NCI-H526 treated with DMSO at 0.1 percent for 48 hours (cell line): ENCODE measurements around the gene VSIG4.
"Not testable (repeated sequence)": the region's sequence is repeated elsewhere in the genome, so short reads cannot be mapped to it uniquely, and the experiment has no call there.

Experiments
- DNase-seq: peaks from one replicate; lab custom pipeline; 2025; lab: John Stamatoyannopoulos, UW

VSIG4 gene

DNA sequence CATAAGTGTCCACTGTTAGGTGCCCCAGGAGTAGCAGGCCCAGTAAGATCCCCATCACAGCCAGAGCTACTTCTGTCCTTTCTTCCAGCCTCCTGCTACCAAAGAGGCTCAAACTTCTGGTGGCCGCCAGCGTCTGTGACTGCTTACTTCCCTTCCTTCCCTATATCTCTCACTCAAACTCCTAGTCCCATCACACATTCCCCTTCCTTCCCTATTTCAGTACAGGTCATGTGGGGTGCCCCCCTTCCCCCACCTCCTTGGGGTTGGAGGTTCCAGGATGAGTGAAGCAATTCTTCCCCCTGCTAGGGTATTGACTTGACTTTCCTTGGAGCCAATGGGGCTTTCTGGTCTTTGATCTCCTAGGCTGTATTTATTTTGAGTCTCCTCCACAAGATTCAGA is at the start of gene VSIG4:
Gene VSIG4, minus strand, starts transcription at position 137 of the 400 bp plus-strand sequence. Its CDS starts 82 bp downstream, at position 55.
- DNase-seq, result no peak

- no peak for DNase-seq
Observed at GRCh38 chrX:66076801-66077200, 36.9 kb upstream of the VSIG4 start.

DNA sequence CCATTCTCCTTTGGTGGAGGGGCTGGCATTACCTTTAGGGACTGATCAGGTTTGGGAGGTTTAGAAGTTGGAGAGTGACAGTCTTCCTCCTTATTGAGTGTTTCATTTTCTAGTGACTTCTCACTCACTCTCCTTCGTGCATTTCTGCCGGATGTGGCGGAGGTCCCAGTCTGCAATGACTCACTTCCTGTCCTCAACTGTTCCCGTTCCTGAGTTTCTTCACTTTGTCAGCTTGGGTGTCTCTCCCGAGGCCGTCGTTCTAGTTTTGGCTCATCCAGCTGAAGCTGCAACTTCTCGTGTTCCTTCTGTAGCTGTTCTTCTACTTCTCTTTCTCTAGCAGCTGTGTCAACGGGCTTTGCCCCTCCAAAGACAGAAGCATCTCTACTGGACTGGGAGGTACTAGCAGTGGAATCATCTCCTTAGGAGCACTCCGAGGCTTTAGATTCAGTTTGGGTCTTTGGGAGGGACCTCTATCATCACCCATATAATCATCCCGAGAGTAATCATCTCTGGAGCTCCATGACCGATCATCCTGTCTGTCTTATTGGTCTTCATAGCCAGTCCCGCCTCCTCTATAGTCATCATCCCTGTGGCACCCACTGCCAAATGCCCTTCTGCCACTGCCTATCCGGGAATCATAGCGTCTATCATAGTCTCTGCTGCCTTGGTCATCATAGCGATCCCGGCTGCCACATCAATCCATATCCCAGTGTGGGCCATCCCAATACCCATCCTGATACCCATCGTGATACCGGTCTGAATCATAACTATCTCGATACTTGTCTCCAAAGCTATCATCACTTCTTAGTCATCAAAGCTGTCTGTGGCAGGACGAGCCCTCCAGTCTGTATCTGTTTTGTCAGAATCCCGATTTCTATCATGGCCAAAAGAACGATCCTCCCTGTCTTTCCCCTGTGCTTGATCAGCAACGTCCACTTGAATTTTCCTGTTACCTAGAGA is 35.3 kb upstream of the VSIG4 start:
- no peak for DNase-seq

GRCh38 chrX:66071126-66071525 is 31.2 kb upstream of the VSIG4 start:
- no peak for DNase-seq

DNA sequence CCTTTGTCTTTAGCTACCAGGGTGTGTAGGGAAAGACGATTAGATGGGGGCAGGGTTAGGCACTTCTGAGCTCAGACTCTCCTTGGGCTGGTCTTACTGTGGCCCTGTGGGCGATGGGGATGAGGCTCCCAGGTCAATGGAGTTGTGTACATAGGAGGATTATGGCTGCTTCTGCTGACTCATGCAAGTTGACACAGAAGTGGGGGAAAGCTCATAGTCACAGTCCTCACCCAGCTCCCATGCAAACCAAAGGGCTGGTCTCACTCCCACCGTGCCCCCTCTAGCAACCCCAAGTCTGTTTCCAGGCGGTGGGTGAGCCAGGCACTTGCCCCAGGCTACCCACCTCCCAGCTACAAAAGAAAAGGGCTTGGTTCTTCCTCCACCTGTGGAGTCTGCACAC is 24.4 kb upstream of the VSIG4 start:
- no peak for DNase-seq

GRCh38 chrX:66057019-66057418 is 17.1 kb upstream of the VSIG4 start:
- DNase-seq, result not testable (repeated sequence)

DNA sequence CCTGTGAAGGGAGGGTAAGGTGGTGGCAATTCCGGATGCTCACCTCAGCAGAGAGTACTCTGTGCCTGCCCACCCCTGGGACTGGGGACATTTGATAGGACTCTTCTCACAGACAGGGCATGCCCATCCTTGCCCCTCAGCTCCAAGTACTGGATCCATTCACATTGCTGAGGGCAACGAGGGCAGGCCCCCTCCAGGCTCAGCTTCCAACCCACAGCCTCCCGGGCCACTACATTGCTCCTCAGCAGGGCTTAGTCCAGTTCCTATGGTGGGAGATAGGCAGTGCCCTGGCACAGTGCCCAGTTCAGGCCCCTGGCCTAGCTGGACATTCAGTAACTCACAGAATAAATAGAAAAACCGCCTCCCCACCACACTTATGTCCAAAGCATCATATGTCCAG is 15.1 kb upstream of the VSIG4 start:
- no peak for DNase-seq

GRCh38 chrX:66053414-66053813 is 13.5 kb upstream of the VSIG4 start:
- DNase-seq, result no peak

- DNase-seq, result no peak
Observed at GRCh38 chrX:66051980-66052379, 12.1 kb upstream of the VSIG4 start.

DNA sequence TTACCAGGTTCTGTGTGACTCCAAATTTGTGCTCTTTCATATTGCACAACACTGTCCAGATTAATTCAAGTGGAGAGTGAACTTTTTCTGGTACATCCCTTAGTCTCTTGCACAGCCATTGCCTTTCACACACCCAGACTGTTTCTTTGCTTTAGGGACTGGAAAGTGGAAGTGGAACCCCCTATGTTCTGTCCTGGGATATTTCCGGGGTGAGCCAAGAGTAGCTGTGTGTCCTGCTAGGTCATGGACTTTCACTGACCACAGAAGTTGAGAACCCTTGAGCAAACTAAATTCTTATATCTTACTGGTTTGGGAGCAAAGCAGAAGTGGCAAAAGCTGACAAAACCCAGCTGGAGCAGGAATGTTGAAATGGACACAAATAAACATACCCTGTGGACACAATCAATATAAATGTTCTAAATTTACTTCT is 10.3 kb upstream of the VSIG4 start:
- DNase-seq, result no peak

DNA sequence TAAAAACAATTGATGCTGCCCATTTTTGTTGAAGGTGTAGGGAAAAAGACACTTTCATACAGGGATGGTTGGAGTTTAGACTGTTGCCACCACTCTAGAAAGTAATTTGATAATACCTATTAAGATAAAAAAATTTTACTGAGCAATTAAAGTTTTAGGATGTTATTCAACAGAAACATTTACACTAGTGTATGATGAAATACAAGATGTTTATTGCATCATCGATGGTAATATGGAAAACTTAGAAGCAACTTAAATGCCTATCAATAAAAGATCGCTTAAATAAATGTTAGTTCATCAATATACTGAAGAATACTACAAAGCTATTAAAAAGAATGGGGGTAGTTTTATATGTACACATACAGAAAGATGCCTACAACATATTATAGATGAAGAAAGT is 9.2 kb upstream of the VSIG4 start:
- no peak for DNase-seq

GRCh38 chrX:66046612-66047235 is 6.8 kb upstream of the VSIG4 start:
- DNase-seq, result no peak

DNA sequence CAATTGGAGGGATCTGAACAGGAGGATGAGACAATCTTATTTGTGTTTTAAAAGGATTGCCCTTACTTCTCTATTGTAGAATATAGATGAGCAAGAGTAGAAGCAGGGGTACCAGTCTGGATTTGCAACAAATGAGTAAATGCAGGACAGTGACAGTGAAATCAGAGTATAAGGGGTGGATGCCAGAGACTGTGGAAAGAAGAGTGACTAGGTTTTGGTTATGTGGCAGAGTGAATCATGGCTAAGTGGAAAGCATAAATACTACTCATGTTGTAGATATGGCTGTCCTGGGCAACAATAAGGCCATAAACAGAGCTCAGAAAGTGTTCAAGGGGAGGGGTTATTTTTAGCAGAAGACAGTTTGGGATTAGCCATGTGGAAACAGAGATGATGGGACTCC is 6.0 kb upstream of the VSIG4 start:
- no peak for DNase-seq

GRCh38 chrX:66043584-66043983 is 3.7 kb upstream of the VSIG4 start:
- no peak for DNase-seq

DNA sequence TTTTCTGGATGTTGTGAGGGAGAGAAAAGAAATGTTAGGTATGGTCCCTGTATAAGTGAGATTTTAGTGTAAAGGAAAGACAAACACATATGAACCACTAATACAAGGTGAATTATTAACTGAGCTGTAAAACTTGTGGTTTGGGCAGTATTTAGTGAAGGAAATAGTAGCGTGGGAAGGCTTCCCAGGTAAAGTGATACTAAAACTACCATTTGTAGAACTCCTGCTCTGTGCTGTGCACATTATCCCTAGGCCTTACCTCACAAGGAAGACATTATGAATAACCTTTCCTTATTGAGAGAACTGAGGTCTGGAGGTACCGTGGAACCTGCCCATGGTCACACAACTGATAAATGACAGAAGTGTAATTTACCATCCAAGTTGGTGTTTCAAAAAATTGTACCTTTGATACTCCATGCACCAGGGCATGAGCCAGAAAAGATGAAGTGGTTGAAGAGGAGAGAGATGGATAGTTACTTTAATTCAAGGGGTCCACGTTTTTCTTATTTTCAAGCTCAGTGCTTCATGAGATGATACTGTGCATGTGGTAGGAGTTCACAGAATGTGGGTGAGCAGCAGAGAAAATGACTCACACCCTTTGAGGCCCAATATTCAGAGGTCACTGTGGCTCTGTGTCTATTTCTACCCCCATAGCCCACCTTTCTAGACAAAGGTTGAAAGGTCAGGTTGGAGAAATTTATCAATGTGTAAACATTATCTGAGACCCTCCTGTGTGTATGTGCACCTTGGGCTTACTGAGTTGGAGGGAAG is 2.6 kb upstream of the VSIG4 start:
- no peak for DNase-seq

DNA sequence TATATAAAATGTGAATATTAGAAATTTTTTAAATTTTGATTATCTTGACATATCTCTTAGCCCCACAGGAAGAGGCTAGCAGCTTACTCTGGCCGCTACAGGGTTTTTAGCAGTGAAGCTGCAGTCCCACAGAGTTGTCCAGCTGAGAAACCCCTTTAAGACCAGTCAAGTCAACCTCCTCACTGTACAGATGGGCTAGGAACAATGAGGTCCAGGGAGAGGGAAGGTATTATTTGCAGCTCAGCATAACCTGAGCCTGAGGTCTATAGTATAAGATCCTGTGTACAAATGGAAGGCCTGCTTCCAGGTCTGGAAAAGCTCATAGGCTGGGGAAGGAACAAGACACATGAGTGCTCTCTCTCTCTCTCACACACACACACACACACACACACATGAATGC is 1.8 kb downstream of the VSIG4 start:
- DNase-seq, result no peak

DNA sequence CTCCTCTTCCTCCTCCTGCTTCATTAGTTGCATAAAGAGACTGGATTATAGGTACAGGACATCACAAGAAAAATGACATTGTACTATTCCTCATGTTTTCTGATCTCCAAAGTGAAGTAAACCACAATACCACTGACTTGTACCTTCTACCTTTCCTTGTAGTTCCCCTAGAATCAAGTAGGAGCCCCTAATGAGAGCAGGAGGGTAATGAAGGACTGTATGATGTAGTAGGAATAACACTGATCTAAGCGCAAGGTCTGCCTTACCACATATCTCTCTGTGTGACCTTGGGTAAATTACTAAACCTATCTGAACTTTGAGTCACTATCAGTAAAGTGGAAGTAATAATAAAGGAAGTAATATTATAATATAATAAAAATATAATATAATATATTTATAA is 3.6 kb downstream of the VSIG4 start:
- DNase-seq, result no peak

DNA sequence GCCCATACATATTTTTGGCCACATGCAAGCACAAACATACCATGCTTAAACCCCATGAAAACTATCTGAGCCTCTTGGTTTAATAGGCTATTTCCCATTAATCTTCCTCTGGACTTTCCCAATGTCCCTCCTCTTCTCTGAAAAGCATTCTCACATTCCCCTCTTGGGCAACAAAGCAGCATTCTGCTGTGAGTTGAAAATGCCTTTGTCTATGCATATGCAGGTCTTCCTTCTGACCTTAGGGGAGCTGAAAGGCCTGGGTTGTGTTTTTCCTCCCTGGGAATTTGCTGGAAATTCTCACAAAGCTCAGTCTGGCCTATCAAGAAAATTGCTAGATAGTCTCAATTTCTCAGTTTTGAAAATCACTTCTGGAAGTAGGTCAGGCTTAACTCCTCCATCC is 4.2 kb downstream of the VSIG4 start:
- DNase-seq, result no peak

DNA sequence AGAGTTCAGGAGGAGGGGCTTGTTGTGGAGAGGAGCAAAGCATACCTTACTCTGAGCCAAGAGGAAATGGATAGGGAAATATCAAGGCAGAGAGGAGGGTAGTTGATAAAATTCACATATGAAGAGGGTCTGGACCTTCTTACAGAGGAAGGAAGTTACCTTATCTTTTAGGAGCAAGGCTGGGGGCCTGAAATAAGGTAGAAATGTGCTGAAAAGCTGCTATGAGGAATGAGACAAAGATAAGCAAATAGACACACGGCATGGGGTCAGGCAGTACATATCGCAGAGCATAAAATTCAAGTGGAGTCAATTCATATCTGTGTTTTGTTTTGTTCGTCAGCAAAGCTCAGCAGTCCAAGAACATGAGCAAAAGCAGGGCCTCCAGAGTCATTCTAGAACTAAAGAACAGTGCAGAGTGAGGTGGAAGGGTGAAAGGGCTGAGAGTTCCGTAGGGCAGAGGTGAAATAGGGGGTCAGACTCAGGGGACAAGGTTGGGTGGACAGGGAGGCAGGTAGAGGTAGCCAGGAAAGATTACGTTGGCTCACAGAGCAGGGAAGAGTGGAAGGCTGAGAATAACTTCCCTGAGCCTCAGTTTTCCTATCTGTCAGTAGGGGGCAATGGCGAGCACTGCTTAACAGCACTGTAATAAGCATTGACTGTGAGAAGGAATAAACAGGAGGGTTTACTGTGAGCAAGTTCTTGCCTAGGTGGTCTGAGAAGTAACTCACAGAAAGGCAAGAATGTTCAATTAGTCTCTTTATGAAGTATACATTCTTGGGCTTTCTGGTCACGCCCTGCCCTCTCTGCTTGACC is 9.2 kb downstream of the VSIG4 start:
- DNase-seq, result no peak

- no peak for DNase-seq
Observed at GRCh38 chrX:66028936-66029335, 10.9 kb downstream of the VSIG4 start.

GRCh38 chrX:66024570-66024969 is 15.3 kb downstream of the VSIG4 start:
- DNase-seq, result no peak

DNA sequence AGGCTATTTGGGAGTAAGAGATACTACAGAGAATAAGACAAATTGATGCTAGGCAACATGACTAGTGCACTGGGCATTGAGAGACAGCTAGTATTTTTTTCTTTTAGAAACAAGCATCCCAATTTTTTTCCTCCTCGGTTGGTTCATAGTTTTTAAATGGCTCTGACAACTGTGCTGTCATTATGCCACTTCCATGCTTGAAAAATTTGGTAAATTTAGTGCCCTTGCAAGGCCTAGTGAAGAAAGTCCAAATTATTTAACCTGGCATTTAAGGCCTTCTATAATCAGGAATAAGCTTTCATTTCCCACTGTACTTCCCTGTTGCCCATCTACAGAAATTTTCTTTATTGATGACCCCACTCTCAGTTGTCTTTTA is 15.8 kb downstream of the VSIG4 start:
- DNase-seq, result no peak
